CD14-positive monocyte (primary cell): ENCODE results near the gene STXBP6. TPM values are rescaled to one million over a fixed set of nuclear protein-coding genes. Genes with fewer than 3 reads are reported as not detected.

Experiments used
- DNase-seq, 3 donors: peaks; one replicate each; pipeline ENCODE4 v3.0.0-alpha.2; 2011 to 2022
- H2AFZ ChIP-seq: 2 replicates; pipeline ENCODE4 v1.6.0; 2012; ENCODE audit warnings: mild to moderate bottlenecking, low read depth, low read length, inconsistent platforms; ENCODE audit not compliant: insufficient read depth, poor library complexity, severe bottlenecking
- H3K27ac ChIP-seq, 2 donors: 1 replicate in 1 of 2; 2 replicates in 1 of 2; pipeline ENCODE4 v1.5.1; 2012 to 2013; ENCODE audit warnings: low read length in 2 of 2, control low read depth in 1 of 2, inconsistent platforms in 1 of 2, low read depth in 1 of 2, mild to moderate bottlenecking in 1 of 2
- H3K27me3 ChIP-seq, 2 donors: one replicate each; pipeline versions ENCODE4 v1.6.0 to v1.6.1; 2011 to 2013; ENCODE audit warnings: low read length in 2 of 2; ENCODE audit not compliant: control insufficient read depth in 2 of 2, insufficient read depth in 2 of 2
- H3K36me3 ChIP-seq, 2 donors: replicated peaks in 1 of 2; 1 replicate in 1 of 2; 2 replicates in 1 of 2; pipeline versions ENCODE4 v1.5.1 to v1.6.1; 2012 to 2013; ENCODE audit warnings: low read length in 2 of 2, control low read depth in 1 of 2, inconsistent platforms in 1 of 2, mild to moderate bottlenecking in 1 of 2; ENCODE audit not compliant: insufficient read depth in 2 of 2, control insufficient read depth in 1 of 2
- H3K4me1 ChIP-seq, 2 donors: 1 replicate in 1 of 2; 2 replicates in 1 of 2; pipeline versions ENCODE4 v1.5.1 to v1.6.1; 2012 to 2013; ENCODE audit warnings: low read length in 2 of 2, control low read depth in 1 of 2, inconsistent platforms in 1 of 2, mild to moderate bottlenecking in 1 of 2, moderate library complexity in 1 of 2; ENCODE audit not compliant: insufficient read depth in 2 of 2, control insufficient read depth in 1 of 2
- H3K4me2 ChIP-seq: replicated peaks from 2 replicates; pipeline ENCODE3; 2012; ENCODE audit warnings: low read length, moderate library complexity, mild to moderate bottlenecking; ENCODE audit not compliant: poor library complexity, severe bottlenecking; ENCODE audit errors: extremely low read depth
- H3K4me3 ChIP-seq, 3 experiments: fragments of 200-600 bp in 1 of 3; sonication (generic) in 1 of 3; replicated peaks in 1 of 3; 1 replicate in 2 of 3; 2 replicates in 1 of 3; pipeline ENCODE4 v1.5.1; 2011 to 2013; ENCODE audit warnings: low read length in 3 of 3, mild to moderate bottlenecking in 3 of 3, control low read depth in 2 of 3, low read depth in 2 of 3, inconsistent platforms in 1 of 3, moderate library complexity in 1 of 3
- H3K79me2 ChIP-seq: 2 replicates; pipeline ENCODE4 v1.6.0; 2012; ENCODE audit warnings: mild to moderate bottlenecking, control low read depth, inconsistent platforms, low read length, moderate library complexity; ENCODE audit not compliant: insufficient read depth
- H3K9ac ChIP-seq: 2 replicates; pipeline ENCODE4 v1.6.0; 2017; ENCODE audit warnings: low read length, mild to moderate bottlenecking; ENCODE audit not compliant: insufficient read depth, poor library complexity, severe bottlenecking
- H3K9me3 ChIP-seq, 2 donors: replicated peaks in 1 of 2; 1 replicate in 1 of 2; 2 replicates in 1 of 2; pipeline versions ENCODE4 v1.5.1 to v1.6.1; 2012 to 2013; ENCODE audit warnings: low read length in 2 of 2, control low read depth in 1 of 2; ENCODE audit not compliant: control insufficient read depth in 1 of 2, insufficient read depth in 1 of 2
- H4K20me1 ChIP-seq: 2 replicates; pipeline ENCODE4 v1.6.0; 2012; ENCODE audit warnings: mild to moderate bottlenecking, low read length, control low read depth, moderate library complexity; ENCODE audit not compliant: insufficient read depth
- H3K27ac Mint-ChIP-seq, 7 donors: one replicate each; pipeline ENCODE4 v1.8.0; 2020; ENCODE audit warnings: mild to moderate bottlenecking in 7 of 7, mixed read lengths in 7 of 7, moderate library complexity in 6 of 7, inconsistent platforms in 2 of 7
- H3K27me3 Mint-ChIP-seq, 3 donors: one replicate each; pipeline ENCODE4 v1.8.0; 2021 to 2022; ENCODE audit warnings: low read depth in 3 of 3, mild to moderate bottlenecking in 3 of 3, mixed read lengths in 3 of 3, moderate library complexity in 3 of 3, inconsistent platforms in 1 of 3
- H3K36me3 Mint-ChIP-seq, 2 donors: one replicate each; pipeline ENCODE4 v1.8.0; 2020; ENCODE audit warnings: mixed read lengths in 2 of 2, inconsistent platforms in 1 of 2, mild to moderate bottlenecking in 1 of 2
- H3K4me1 Mint-ChIP-seq: one replicate; pipeline ENCODE4 v1.8.0; 2020; ENCODE audit warnings: mild to moderate bottlenecking, mixed read lengths
- H3K4me3 Mint-ChIP-seq, 2 donors: one replicate each; pipeline ENCODE4 v1.8.0; 2020; ENCODE audit warnings: mild to moderate bottlenecking in 2 of 2, mixed read lengths in 2 of 2, moderate library complexity in 1 of 2
- H3K9me3 Mint-ChIP-seq, 7 donors: one replicate each; pipeline ENCODE4 v1.8.0; 2020 to 2022; ENCODE audit warnings: mixed read lengths in 7 of 7, mild to moderate bottlenecking in 6 of 7, moderate library complexity in 6 of 7, inconsistent platforms in 2 of 7
- CTCF ChIP-seq: fragments of 200-600 bp; IDR thresholded peaks from one replicate; pipeline ENCODE4 v1.8.0; 2022; ENCODE audit warnings: antibody characterized with exemption, mild to moderate bottlenecking
- WGBS: methylation state at CpG from one replicate; pipeline ENCODE4 v1.1.5; 2013; ENCODE audit warnings: missing lambda C conversion rate; ENCODE audit not compliant: insufficient coverage; 5-methylcytosine and 5-hydroxymethylcytosine counted together
- intact Hi-C, 2 donors: fragments of 100-400 bp; cut with micrococcal nuclease; formaldehyde crosslinking; loops; one replicate each; pipeline versions ENCODE4 v1.15.0 to v1.15.1; 2023
- polyA plus RNA-seq, 3 donors: library from polyadenylated mRNA; depleted of rRNA in 1 of 3; unstranded in 2 of 3; stranded (reverse) in 1 of 3; fragments of 300-500 nt in 2 of 3; fragments of >200 nt in 1 of 3; fragmentation: Illumina TruSeq in 2 of 3; gene quantifications; 1 replicate in 2 of 3; 2 replicates in 1 of 3; pipeline ENCODE4 v1.2.3, GENCODE V29; 2012 to 2021

The STXBP6 gene
- polyA plus RNA-seq, 3 donors = 0.05 to 0.25 (median 0.08) TPM

GRCh38 chr14:24820616-24821015 is 229.3 kb downstream of the STXBP6 start:
- peaks cover 3 to 4% (median 4%) of the 10 kb centered on the region in 3 donors for H3K27me3 Mint-ChIP-seq
- no peak overlapping the region for H3K27ac Mint-ChIP-seq
- H3K4me1 ChIP-seq = no peaks in the 10 kb centered on the region
- intact Hi-C loops = no loop called here
- DNase-seq = no peak
- no peaks in the 10 kb centered on the region for H3K36me3 Mint-ChIP-seq
- no peaks in the 10 kb centered on the region for H4K20me1 ChIP-seq
- no peak overlapping the region for H3K4me3 ChIP-seq
- no peaks in the 10 kb centered on the region for H3K36me3 ChIP-seq
- WGBS = 100% methylated on average over 1 of the region's 5 CpGs
- peaks cover 0 to 2% (median 0%) of the 10 kb centered on the region in 7 donors for H3K9me3 Mint-ChIP-seq
- no peaks in the 10 kb centered on the region for H3K4me1 Mint-ChIP-seq
- TF ChIP-seq CTCF = no peak
- no peak overlapping the region for H3K9ac ChIP-seq
- H3K79me2 ChIP-seq = no peaks in the 10 kb centered on the region
- H3K4me2 ChIP-seq = no peak overlapping the region
- no peak overlapping the region for H3K4me3 Mint-ChIP-seq
- H3K27ac ChIP-seq = no peak overlapping the region
- H2AFZ ChIP-seq = no peak overlapping the region
- H3K27me3 ChIP-seq = peaks cover 0 to 3% of the 10 kb centered on the region in 2 donors
- no peaks in the 10 kb centered on the region for H3K9me3 ChIP-seq

GRCh38 chr14:24818823-24819341 is 231.1 kb downstream of the STXBP6 start:
- Histone ChIP-seq H3K27me3 (peaks cover 0 to 3% of the 10 kb centered on the region in 2 donors), H3K79me2 (no peaks in the 10 kb centered on the region), H3K4me2 (no peak overlapping the region), H3K4me1 (no peaks in the 10 kb centered on the region), H4K20me1 (no peaks in the 10 kb centered on the region), H3K36me3 (no peaks in the 10 kb centered on the region), H2AFZ (no peak overlapping the region), H3K27ac (no peak overlapping the region), H3K9ac (no peak overlapping the region), H3K4me3 (no peak overlapping the region), H3K9me3 (no peaks in the 10 kb centered on the region)
- DNase-seq = no peak
- Mint-ChIP-seq H3K4me3 (no peak overlapping the region), H3K4me1 (no peaks in the 10 kb centered on the region), H3K27me3 (peaks cover 3 to 5% (median 4%) of the 10 kb centered on the region in 3 donors), H3K36me3 (no peaks in the 10 kb centered on the region), H3K9me3 (peaks cover 0 to 2% (median 0%) of the 10 kb centered on the region in 7 donors), H3K27ac (peak overlapping the region in 1 of 7 donors; percentile 54)
- 96% methylated on average over 10 of the region's 13 CpGs for WGBS
- intact Hi-C loops = no loop called here
- TF ChIP-seq CTCF = no peak
